Measurements from ENCODE around the gene EYA4.

The EYA4 gene

DNA sequence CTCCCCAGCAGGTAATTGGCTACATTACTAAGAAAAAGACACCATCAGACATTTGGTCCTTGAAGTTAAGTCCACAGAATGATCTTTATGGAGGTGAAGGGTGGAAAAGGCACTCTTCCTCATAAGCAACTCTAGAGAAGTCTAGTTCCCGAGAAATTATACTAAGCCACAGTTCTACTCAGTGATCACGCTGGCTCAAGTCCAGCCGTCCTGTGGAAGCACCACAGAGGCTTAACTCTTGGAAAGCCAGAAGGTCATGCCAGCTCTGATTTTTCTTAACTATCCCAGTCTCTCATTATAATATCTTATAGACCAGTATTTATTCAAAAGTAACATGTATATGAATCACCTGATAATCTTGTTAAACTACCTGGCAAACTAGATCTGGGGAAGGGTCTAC, 258.5 kb downstream of the EYA4 start:
- H3K4me3 ChIP-seq (ENCODE audit: low read depth, low read length), result no peak overlapping the region
- no peak for TF ChIP-seq CTCF (IDR thresholded peaks at IDR 0.05; ENCODE audit: low read depth, low read length)
- in situ Hi-C loops (cut with HindIII; ENCODE audit: low sequenced_read_pairs), result no loop called here
- DNase-seq (ENCODE audit: low read depth, low spot score), result no peak

- TF ChIP-seq CTCF (IDR thresholded peaks at IDR 0.05; ENCODE audit: low read depth, low read length), result no peak
- no peak overlapping the region for H3K4me3 ChIP-seq (ENCODE audit: low read depth, low read length)
- in situ Hi-C loops (cut with HindIII; ENCODE audit: low sequenced_read_pairs), result no loop called here
- no peak for DNase-seq (ENCODE audit: low read depth, low spot score)
Measured at GRCh38 chr6:133501675-133502270, 260.6 kb downstream of the EYA4 start.

- no peak overlapping the region for H3K4me3 ChIP-seq (ENCODE audit: low read depth, low read length)
- in situ Hi-C loops (cut with HindIII; ENCODE audit: low sequenced_read_pairs), result no loop called here
- peak; percentile 96 for DNase-seq (ENCODE audit: low read depth, low spot score)
- no peak for TF ChIP-seq CTCF (IDR thresholded peaks at IDR 0.05; ENCODE audit: low read depth, low read length)
Measured at GRCh38 chr6:133502441-133503335, 261.5 kb downstream of the EYA4 start.

DNA sequence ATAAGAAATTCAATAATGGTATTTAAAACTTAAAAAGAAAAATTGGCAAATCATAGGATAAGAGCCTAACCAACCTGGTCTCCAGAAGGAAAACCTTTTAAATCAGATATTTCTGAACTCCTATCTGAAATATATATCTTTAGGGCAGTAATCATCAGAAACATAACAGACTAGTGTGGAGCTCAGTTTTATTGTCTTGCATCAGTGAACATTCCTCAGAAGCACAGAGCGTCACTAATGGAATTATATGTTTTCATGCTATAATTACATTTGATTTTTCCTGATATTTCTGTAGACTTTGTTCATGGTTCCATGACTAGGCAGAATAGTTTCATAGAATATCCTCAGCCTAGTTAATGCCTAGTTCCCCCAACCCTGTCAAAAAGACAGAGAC, 262.2 kb downstream of the EYA4 start:
- TF ChIP-seq CTCF (IDR thresholded peaks at IDR 0.05; ENCODE audit: low read depth, low read length), result no peak
- no peak for DNase-seq (ENCODE audit: low read depth, low spot score)
- H3K4me3 ChIP-seq (ENCODE audit: low read depth, low read length), result no peak overlapping the region
- in situ Hi-C loops (cut with HindIII; ENCODE audit: low sequenced_read_pairs), result no loop called here

DNA sequence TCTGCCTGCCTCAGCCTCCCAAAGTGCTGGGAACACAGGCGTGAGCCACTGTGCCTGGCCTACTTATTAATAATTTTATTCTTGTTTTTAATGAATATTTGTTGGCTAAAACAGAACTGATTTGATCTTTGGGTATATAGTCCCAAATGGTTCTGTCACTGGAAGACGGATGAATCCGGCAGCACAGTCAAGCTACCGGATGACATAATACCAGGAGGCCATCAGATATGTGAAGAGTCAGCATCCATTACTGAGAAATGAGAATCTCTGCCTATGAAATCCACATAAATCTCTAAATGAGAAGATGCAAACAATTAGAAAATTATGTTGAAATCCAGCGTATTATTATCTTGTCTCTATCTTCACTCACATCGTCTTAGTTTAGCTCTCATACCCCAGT, 263.0 kb downstream of the EYA4 start:
- in situ Hi-C loops (cut with HindIII; ENCODE audit: low sequenced_read_pairs), result no loop called here
- TF ChIP-seq CTCF (IDR thresholded peaks at IDR 0.05; ENCODE audit: low read depth, low read length), result no peak

GRCh38 chr6:133504761-133505160, 263.6 kb downstream of the EYA4 start:
- no peak overlapping the region for H3K4me3 ChIP-seq (ENCODE audit: low read depth, low read length)
- peak; percentile 51 for DNase-seq (ENCODE audit: low read depth, low spot score)
- no peak for TF ChIP-seq CTCF (IDR thresholded peaks at IDR 0.05; ENCODE audit: low read depth, low read length)
- in situ Hi-C loops (cut with HindIII; ENCODE audit: low sequenced_read_pairs), result no loop called here

More for the DNA sequence above, 263.0 kb downstream of the EYA4 start:
- H3K4me3 ChIP-seq (ENCODE audit: low read depth, low read length), result no peak overlapping the region
- no peak for DNase-seq (ENCODE audit: low read depth, low spot score)
